OCI-LY7 (cell line): ENCODE results near the gene TFE3. TPM values are rescaled to one million over a fixed set of nuclear protein-coding genes. Genes with fewer than 3 reads are reported as not detected.

Source experiments
- BruUV-seq: library from RNA; stranded (reverse); fragments of 400-500 nt; replicated peaks from 2 replicates; lab custom pipeline; 2021; lab: Mats Ljungman, UMichigan
- CTCF ChIA-PET: fragments of 300-600 bp; sonication (Branson Sonifier 250); formaldehyde crosslinking; loops from one replicate; lab custom pipeline; 2022; ENCODE audit warnings: antibody characterized with exemption; ENCODE audit not compliant: unreplicated experiment; lab: Charles Lee
- POLR2A ChIA-PET: fragments of 300-600 bp; sonication (Branson Sonifier 250); formaldehyde crosslinking; loops from one replicate; lab custom pipeline; 2022; ENCODE audit warnings: antibody characterized with exemption; lab: Charles Lee
- DNase-seq: peaks from one replicate; pipeline ENCODE4 v3.0.0-alpha.2; 2015; ENCODE audit warnings: low spot score
- H2AFZ ChIP-seq: fragments of 200-600 bp; sonication (generic), shearing (Covaris generic); 2 replicates; pipeline ENCODE4 v1.6.1; 2014; ENCODE audit warnings: mild to moderate bottlenecking, antibody characterized with exemption, low read length, moderate library complexity
- H3K27ac ChIP-seq: fragments of 200-600 bp; sonication (generic); 2 replicates; pipeline ENCODE4 v1.5.1; 2014; ENCODE audit warnings: mixed run types, low read depth, mild to moderate bottlenecking, moderate library complexity, low read length, inconsistent platforms; ENCODE audit not compliant: poor library complexity, severe bottlenecking
- H3K36me3 ChIP-seq: fragments of 200-600 bp; sonication (generic); 2 replicates; pipeline ENCODE4 v1.6.1; 2014; ENCODE audit warnings: mild to moderate bottlenecking, antibody characterized with exemption, low read length, moderate library complexity, mixed read lengths; ENCODE audit not compliant: insufficient read depth
- H3K4me1 ChIP-seq: fragments of 200-600 bp; sonication (generic); 2 replicates; pipeline ENCODE4 v1.5.1; 2014; ENCODE audit warnings: mild to moderate bottlenecking, low read length; ENCODE audit not compliant: insufficient read depth, poor library complexity, severe bottlenecking
- H3K4me2 ChIP-seq: fragments of 200-600 bp; sonication (generic); 2 replicates; pipeline ENCODE4 v1.6.1; 2014; ENCODE audit warnings: mild to moderate bottlenecking, low read length
- H3K4me3 ChIP-seq: fragments of 200-600 bp; sonication (generic); 2 replicates; pipeline ENCODE4 v1.5.1; 2014; ENCODE audit warnings: mild to moderate bottlenecking, low read depth, low read length; ENCODE audit not compliant: poor library complexity, severe bottlenecking
- H3K79me2 ChIP-seq: fragments of 200-600 bp; sonication (generic); 2 replicates; pipeline ENCODE4 v1.6.1; 2016; ENCODE audit warnings: low read depth, mild to moderate bottlenecking, low read length, moderate library complexity, mixed read lengths; ENCODE audit not compliant: insufficient read depth
- H3K9me2 ChIP-seq: fragments of 200-600 bp; sonication (generic); 2 replicates; pipeline ENCODE4 v1.6.1; 2016; ENCODE audit warnings: mild to moderate bottlenecking, low read length, mixed read lengths; ENCODE audit not compliant: insufficient read depth
- H3K9me3 ChIP-seq: fragments of 200-600 bp; sonication (generic); 2 replicates; pipeline ENCODE4 v1.6.1; 2014; ENCODE audit warnings: mild to moderate bottlenecking, mixed run types, low read length, mixed read lengths
- H4K20me1 ChIP-seq: fragments of 200-600 bp; sonication (generic); 2 replicates; pipeline ENCODE4 v1.6.1; 2014; ENCODE audit warnings: mild to moderate bottlenecking, antibody characterized with exemption, low read length, moderate library complexity, mixed read lengths; ENCODE audit not compliant: insufficient read depth
- CTCF ChIP-seq: fragments of 200-600 bp; sonication (generic); conservative IDR thresholded peaks from 2 replicates; pipeline ENCODE4 v1.5.1; 2014; ENCODE audit warnings: mild to moderate bottlenecking, antibody characterized with exemption, low read length, moderate library complexity, mixed read lengths
- EZH2phosphoT487 ChIP-seq: fragments of 200-600 bp; sonication (generic); IDR thresholded peaks from 2 replicates; pipeline ENCODE4 v1.6.1; 2018; ENCODE audit warnings: low read depth, borderline replicate concordance, mild to moderate bottlenecking, mixed run types, antibody characterized with exemption, low read length, moderate library complexity, mixed read lengths
- intact Hi-C: fragments of 100-400 bp; cut with micrococcal nuclease; formaldehyde crosslinking; loops from one replicate; pipeline ENCODE4 v1.10.0; 2022; ENCODE audit not compliant: unreplicated experiment
- total RNA-seq, 2 experiments: library from RNA; depleted of rRNA in 1 of 2; stranded (reverse); fragments of >200 nt in 1 of 2; shearing (Covaris generic) in 1 of 2; gene quantifications; 2 replicates each; pipeline ENCODE4 v1.2.3, GENCODE V29; 2014 to 2022

The TFE3 gene
- total RNA-seq, 2 experiments from 2014 or later = 10.2 to 19.0 TPM

GRCh38 chrX:49053223-49054072, 10.3 kb upstream of the TFE3 start:
- peak overlapping the region; percentile 59 for H3K4me2 ChIP-seq
- DNase-seq = peak; percentile 66
- no peaks in the 10 kb centered on the region for H3K4me1 ChIP-seq
- no TSS peak for BruUV-seq
- intact Hi-C loops = no loop called here
- H3K4me3 ChIP-seq = peak overlapping the region; percentile 68
- ChIA-PET POLR2A (interaction anchor here (0.6 kb wide), 1 partner anchor 13 kb away, joined by 5 read pairs; no protein-coding TSS in a partner anchor), CTCF (no interaction called here)
- no peaks in the 10 kb centered on the region for H3K36me3 ChIP-seq
- H3K79me2 ChIP-seq = no peaks in the 10 kb centered on the region
- no peak overlapping the region for H3K27ac ChIP-seq
- H3K9me3 ChIP-seq = no peaks in the 10 kb centered on the region
- peak overlapping the region; percentile 55 for H2AFZ ChIP-seq
- TF ChIP-seq CTCF = no peak
- TF ChIP-seq EZH2phosphoT487 = no peak
- no peaks in the 10 kb centered on the region for H3K9me2 ChIP-seq
- no peaks in the 10 kb centered on the region for H4K20me1 ChIP-seq

- H3K9me3 ChIP-seq = no peaks in the 10 kb centered on the region
- ChIA-PET POLR2A (interaction anchor here (0.6 to 3.3 kb wide), 3 partner anchors 81 to 101 kb away, joined by 3 to 12 read pairs (median 3); no protein-coding TSS in a partner anchor), CTCF (no interaction called here)
- H3K36me3 ChIP-seq = peaks cover 5% of the 10 kb centered on the region; the same call in 1 of the 2 replicates
- TF ChIP-seq CTCF (no peak; the same call in 1 of the 2 replicates), EZH2phosphoT487 (no peak)
- H3K27ac ChIP-seq = no peak overlapping the region
- H3K9me2 ChIP-seq = no peaks in the 10 kb centered on the region
- peaks cover 41% of the 10 kb centered on the region for H3K4me1 ChIP-seq
- H3K79me2 ChIP-seq = peaks cover 13% of the 10 kb centered on the region; the same call in 1 of the 2 replicates
- H3K4me2 ChIP-seq = peak overlapping the region; percentile 78
- DNase-seq = no peak
- no TSS peak for BruUV-seq
- H4K20me1 ChIP-seq = no peaks in the 10 kb centered on the region
- peak overlapping the region; percentile 94 for H2AFZ ChIP-seq
- peak overlapping the region; percentile 47 for H3K4me3 ChIP-seq
- intact Hi-C loops = loop anchor here (2.0 to 5.0 kb wide), 4 partner anchors 41 to 147 kb away; partner anchors contain the start of genes GRIPAP1, PIM2, PQBP1 and TIMM17B
Observed at GRCh38 chrX:49043987-49044281, 777 bp upstream of the TFE3 start.
